Measurements from ENCODE around the gene ZBTB2.

DNA sequence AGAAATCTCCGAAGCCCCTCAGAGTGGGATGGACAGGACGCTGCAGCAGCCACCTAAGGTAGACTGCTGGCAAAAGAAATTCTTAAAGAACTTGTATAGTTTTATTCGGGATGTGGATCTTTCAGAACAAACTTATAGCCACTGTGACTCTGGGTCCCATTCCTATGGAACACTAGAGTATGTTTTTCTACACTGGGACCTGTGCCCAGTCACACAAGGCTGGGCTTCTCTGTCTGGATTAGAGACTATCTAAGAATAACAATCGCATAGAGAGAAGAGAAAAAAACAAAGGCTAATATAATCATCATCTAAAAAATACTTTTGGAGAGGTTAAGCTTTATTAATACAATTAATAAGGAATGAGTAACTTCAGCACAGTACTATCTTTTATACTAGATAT, 31.6 kb upstream of the ZBTB2 start:
- TF ChIP-seq ARNTL (CRISPR knock-in tag; IDR thresholded peaks at IDR 0.05; ENCODE audit: borderline replicate concordance, low read depth), result no peak
- TF ChIP-seq GLIS3 (CRISPR knock-in tag; IDR thresholded peaks at IDR 0.05), result no peak
- TF ChIP-seq, protein P1, sequence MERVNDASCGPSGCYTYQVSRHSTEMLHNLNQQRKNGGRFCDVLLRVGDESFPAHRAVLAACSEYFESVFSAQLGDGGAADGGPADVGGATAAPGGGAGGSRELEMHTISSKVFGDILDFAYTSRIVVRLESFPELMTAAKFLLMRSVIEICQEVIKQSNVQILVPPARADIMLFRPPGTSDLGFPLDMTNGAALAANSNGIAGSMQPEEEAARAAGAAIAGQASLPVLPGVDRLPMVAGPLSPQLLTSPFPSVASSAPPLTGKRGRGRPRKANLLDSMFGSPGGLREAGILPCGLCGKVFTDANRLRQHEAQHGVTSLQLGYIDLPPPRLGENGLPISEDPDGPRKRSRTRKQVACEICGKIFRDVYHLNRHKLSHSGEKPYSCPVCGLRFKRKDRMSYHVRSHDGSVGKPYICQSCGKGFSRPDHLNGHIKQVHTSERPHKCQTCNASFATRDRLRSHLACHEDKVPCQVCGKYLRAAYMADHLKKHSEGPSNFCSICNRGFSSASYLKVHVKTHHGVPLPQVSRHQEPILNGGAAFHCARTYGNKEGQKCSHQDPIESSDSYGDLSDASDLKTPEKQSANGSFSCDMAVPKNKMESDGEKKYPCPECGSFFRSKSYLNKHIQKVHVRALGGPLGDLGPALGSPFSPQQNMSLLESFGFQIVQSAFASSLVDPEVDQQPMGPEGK (CRISPR knock-in tag; IDR thresholded peaks at IDR 0.05; ENCODE audit: borderline replicate concordance), result no peak
- no peak for TF ChIP-seq ISL1 (CRISPR knock-in tag; IDR thresholded peaks at IDR 0.05)
- TF ChIP-seq ZFP3 (CRISPR knock-in tag; IDR thresholded peaks at IDR 0.05), result no peak

Measured in SK-N-SH treated with all-trans-retinoic acid at 6 μM for 48 hours (cell line).